H1 (cell line): ENCODE results near the gene NOC3L.

Source experiments
- EZH2 ChIP-seq: fragments of 200-600 bp; sonication (generic); IDR thresholded peaks from 2 replicates; pipeline ENCODE4 v1.7.1; 2012; ENCODE audit warnings: low read depth, mild to moderate bottlenecking, moderate library complexity, low read length, inconsistent platforms; ENCODE audit not compliant: severe bottlenecking
- POLR2A ChIP-seq, 2 experiments: IDR thresholded peaks; 1 replicate in 1 of 2; 2 replicates in 1 of 2; pipeline ENCODE4 v1.6.1; 2011; ENCODE audit warnings: low read depth in 2 of 2, low read length in 2 of 2, mild to moderate bottlenecking in 2 of 2; ENCODE audit errors: control extremely low read depth in 1 of 2
- POLR2AphosphoS5 ChIP-seq: IDR thresholded peaks from 2 replicates; pipeline ENCODE4 v1.6.1; 2011; ENCODE audit warnings: low read depth, low read length
- RFX5 ChIP-seq: IDR thresholded peaks from 2 replicates; pipeline ENCODE4 v1.6.1; 2011; ENCODE audit warnings: low read depth, low read length, improper control_type of control experiment, borderline replicate concordance
- SP1 ChIP-seq: IDR thresholded peaks from 2 replicates; pipeline ENCODE4 v1.6.1; 2011; ENCODE audit warnings: low read depth, low read length
- TAF7 ChIP-seq: optimal IDR thresholded peaks from 2 replicates; pipeline ENCODE3; 2011; ENCODE audit warnings: low read depth, mild to moderate bottlenecking, inconsistent platforms, low read length, moderate library complexity, borderline replicate concordance
- TF ChIP-seq, protein P1 (sequence below): IDR thresholded peaks from 2 replicates; pipeline ENCODE4 v1.6.1; 2012; ENCODE audit warnings: inconsistent platforms
- TF ChIP-seq, protein P2 (sequence below), 3 experiments: IDR thresholded peaks; 1 replicate in 2 of 3; 2 replicates in 1 of 3; pipeline versions ENCODE4 v1.5.1 to v1.6.1; 2011; ENCODE audit warnings: low read length in 3 of 3, mild to moderate bottlenecking in 3 of 3, inconsistent platforms in 2 of 3, low read depth in 1 of 3, moderate library complexity in 1 of 3; ENCODE audit not compliant: insufficient read depth in 1 of 3; ENCODE audit errors: control extremely low read depth in 1 of 3

DNA sequence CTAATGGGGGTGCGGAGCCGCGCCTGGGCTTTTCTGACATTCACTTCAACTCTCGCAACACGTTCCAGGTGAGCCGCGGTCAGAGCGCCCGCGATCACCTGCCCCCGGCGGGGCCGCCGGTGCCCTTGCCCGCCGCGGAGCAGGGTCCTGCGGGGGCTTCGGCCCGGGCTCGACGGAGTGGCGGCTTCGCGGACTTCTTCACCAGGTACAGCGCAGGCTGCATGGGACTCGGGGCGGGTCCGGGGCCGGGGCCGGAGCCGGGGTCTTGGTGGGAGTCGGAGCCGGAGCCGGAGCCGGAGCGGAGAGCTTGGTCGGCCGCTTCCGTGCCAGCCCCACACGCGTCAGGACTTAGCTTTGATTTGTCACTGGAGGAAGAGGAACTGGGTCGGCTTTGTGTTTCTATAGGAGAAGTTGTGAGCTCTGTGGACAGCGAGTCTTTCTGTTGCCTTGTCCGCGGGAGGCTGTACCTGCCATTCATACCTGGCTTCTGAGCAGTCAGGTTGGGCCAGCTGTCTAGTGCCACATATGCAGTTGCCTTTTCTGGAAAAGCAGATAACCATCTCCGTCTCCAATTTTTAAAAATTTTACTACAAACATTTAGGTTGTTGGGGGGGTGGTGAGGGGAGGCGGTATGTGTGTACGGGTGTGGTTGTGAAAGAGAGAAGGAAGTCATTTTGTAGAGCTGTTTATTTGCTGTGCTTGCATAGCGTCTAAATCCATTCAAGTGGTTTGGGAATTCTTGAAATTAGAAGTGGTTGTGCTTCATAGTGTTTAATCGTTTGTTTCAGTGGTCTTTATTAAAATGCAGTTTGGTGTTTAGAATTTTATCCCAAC, 40.9 kb upstream of the NOC3L start:
- TF ChIP-seq, protein P1, sequence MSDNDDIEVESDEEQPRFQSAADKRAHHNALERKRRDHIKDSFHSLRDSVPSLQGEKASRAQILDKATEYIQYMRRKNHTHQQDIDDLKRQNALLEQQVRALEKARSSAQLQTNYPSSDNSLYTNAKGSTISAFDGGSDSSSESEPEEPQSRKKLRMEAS: no peak; the same call in 1 of the 2 replicates
- TF ChIP-seq, protein P2, sequence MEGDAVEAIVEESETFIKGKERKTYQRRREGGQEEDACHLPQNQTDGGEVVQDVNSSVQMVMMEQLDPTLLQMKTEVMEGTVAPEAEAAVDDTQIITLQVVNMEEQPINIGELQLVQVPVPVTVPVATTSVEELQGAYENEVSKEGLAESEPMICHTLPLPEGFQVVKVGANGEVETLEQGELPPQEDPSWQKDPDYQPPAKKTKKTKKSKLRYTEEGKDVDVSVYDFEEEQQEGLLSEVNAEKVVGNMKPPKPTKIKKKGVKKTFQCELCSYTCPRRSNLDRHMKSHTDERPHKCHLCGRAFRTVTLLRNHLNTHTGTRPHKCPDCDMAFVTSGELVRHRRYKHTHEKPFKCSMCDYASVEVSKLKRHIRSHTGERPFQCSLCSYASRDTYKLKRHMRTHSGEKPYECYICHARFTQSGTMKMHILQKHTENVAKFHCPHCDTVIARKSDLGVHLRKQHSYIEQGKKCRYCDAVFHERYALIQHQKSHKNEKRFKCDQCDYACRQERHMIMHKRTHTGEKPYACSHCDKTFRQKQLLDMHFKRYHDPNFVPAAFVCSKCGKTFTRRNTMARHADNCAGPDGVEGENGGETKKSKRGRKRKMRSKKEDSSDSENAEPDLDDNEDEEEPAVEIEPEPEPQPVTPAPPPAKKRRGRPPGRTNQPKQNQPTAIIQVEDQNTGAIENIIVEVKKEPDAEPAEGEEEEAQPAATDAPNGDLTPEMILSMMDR (IDR thresholded peaks at IDR 0.05; ENCODE audit: control extremely low read depth in 1 of 3, insufficient read depth in 1 of 3, low read depth in 1 of 3, low read length in 3 of 3): no peak
- TF ChIP-seq TAF7: no peak
- TF ChIP-seq RFX5: no peak
- no peak for TF ChIP-seq SP1
- peak; percentile 79 for TF ChIP-seq EZH2
- TF ChIP-seq POLR2AphosphoS5: no peak
- TF ChIP-seq POLR2A (IDR thresholded peaks at IDR 0.05; ENCODE audit: control extremely low read depth in 1 of 2, low read depth in 2 of 2, low read length in 2 of 2): no peak
